ENCODE data around the gene TNFRSF8.
A peak's percentile ranks its signal among the peaks of the same experiment; 100 is the strongest.
"Not testable (repeated sequence)": the region's sequence is repeated elsewhere in the genome, so short reads cannot be mapped to it uniquely, and the experiment has no call there.

Gene TNFRSF8

GRCh38 chr1:12090326-12090725 is 27.2 kb downstream of the TNFRSF8 start:
- no peak for DNase-seq

GRCh38 chr1:12091191-12091590 is 28.1 kb downstream of the TNFRSF8 start:
- DNase-seq: no peak

- DNase-seq: no peak
Observed at GRCh38 chr1:12094180-12094579, 31.1 kb downstream of the TNFRSF8 start.

- no peak for DNase-seq
Observed at GRCh38 chr1:12095452-12096263, 32.6 kb downstream of the TNFRSF8 start.

GRCh38 chr1:12096615-12097014 is 33.5 kb downstream of the TNFRSF8 start:
- DNase-seq: no peak

- no peak for DNase-seq
Observed at GRCh38 chr1:12097321-12097720, 34.2 kb downstream of the TNFRSF8 start.

GRCh38 chr1:12098786-12099185 is 35.7 kb downstream of the TNFRSF8 start:
- no peak for DNase-seq

- no peak for DNase-seq
Observed at GRCh38 chr1:12099610-12100009, 36.5 kb downstream of the TNFRSF8 start.

- no peak for DNase-seq
Observed at GRCh38 chr1:12100071-12100470, 37.0 kb downstream of the TNFRSF8 start.

- not testable (repeated sequence) for DNase-seq
Observed at GRCh38 chr1:12101120-12101519, 38.0 kb downstream of the TNFRSF8 start.

- DNase-seq: no peak
Observed at GRCh38 chr1:12102066-12102465, 39.0 kb downstream of the TNFRSF8 start.

- DNase-seq: no peak
Observed at GRCh38 chr1:12104417-12104816, 41.3 kb downstream of the TNFRSF8 start.

- DNase-seq: no peak
Observed at GRCh38 chr1:12106153-12106552, 43.0 kb downstream of the TNFRSF8 start.

- peak; percentile 17 for DNase-seq
Observed at GRCh38 chr1:12106861-12107260, 43.8 kb downstream of the TNFRSF8 start.

- no peak for DNase-seq
Observed at GRCh38 chr1:12107718-12108117, 44.6 kb downstream of the TNFRSF8 start.

- DNase-seq: no peak
Observed at GRCh38 chr1:12109901-12110300, 46.8 kb downstream of the TNFRSF8 start.

GRCh38 chr1:12111741-12112140 is 48.6 kb downstream of the TNFRSF8 start:
- no peak for DNase-seq

- DNase-seq: no peak
Observed at GRCh38 chr1:12112711-12113161, 49.6 kb downstream of the TNFRSF8 start.

GRCh38 chr1:12113433-12114339 is 50.6 kb downstream of the TNFRSF8 start:
- DNase-seq: no peak

- no peak for DNase-seq
Observed at GRCh38 chr1:12114340-12114683, 51.2 kb downstream of the TNFRSF8 start.

- DNase-seq: no peak
Observed at GRCh38 chr1:12114916-12115315, 51.8 kb downstream of the TNFRSF8 start.

GRCh38 chr1:12121212-12122003 is 58.3 kb downstream of the TNFRSF8 start:
- DNase-seq: no peak

GRCh38 chr1:12123172-12123571 is 60.1 kb downstream of the TNFRSF8 start:
- no peak for DNase-seq
